K562 (cell line): ENCODE results near the gene PTPRB. TPM values are rescaled to one million over a fixed set of nuclear protein-coding genes. Genes with fewer than 3 reads are reported as not detected.

Experiments
- ADNP ChIP-seq: fragments of 200-800 bp; sonication (Bioruptor generic); IDR thresholded peaks from 2 replicates; pipeline ENCODE4 v1.6.1; 2016; ENCODE audit warnings: missing genetic modification characterization, missing compliant biosample characterization
- ARHGAP35 ChIP-seq: fragments of 450-650 bp; IDR thresholded peaks from 2 replicates; pipeline ENCODE4 v1.6.1; 2018; ENCODE audit not compliant: partially characterized antibody
- BACH1 ChIP-seq: fragments of 200-800 bp; sonication (Bioruptor generic); IDR thresholded peaks from 2 replicates; pipeline ENCODE4 v1.6.1; 2016; ENCODE audit warnings: missing genetic modification characterization, missing compliant biosample characterization
- BRCA1 ChIP-seq, 2 experiments: fragments of 450-650 bp in 1 of 2; sonication (generic) in 1 of 2; formaldehyde crosslinking in 1 of 2; IDR thresholded peaks; 2 replicates each; pipeline versions ENCODE4 v1.5.0 to v1.6.1; 2017 to 2020; ENCODE audit warnings: mild to moderate bottlenecking in 1 of 2, missing genetic modification reagents in 1 of 2
- FOXA1 ChIP-seq: fragments of 450-650 bp; IDR thresholded peaks from 2 replicates; pipeline ENCODE4 v1.6.1; 2016; ENCODE audit warnings: mild to moderate bottlenecking, borderline replicate concordance
- FOXK1 ChIP-seq: sonication (generic); formaldehyde crosslinking; IDR thresholded peaks from 2 replicates; pipeline ENCODE4 v1.8.0; 2022; ENCODE audit warnings: missing genetic modification reagents, mild to moderate bottlenecking, borderline replicate concordance
- HDAC8 ChIP-seq: fragments of 450-650 bp; IDR thresholded peaks from 2 replicates; pipeline ENCODE4 v1.6.1; 2016; ENCODE audit warnings: mild to moderate bottlenecking, missing genetic modification characterization, moderate library complexity, missing compliant biosample characterization
- IFI16 ChIP-seq: fragments of 250-450 bp; sonication (Bioruptor Pico); IDR thresholded peaks from 2 replicates; pipeline ENCODE4 v2.1.2; 2022; ENCODE audit warnings: mild to moderate bottlenecking, inconsistent platforms
- KDM5B ChIP-seq: fragments of 200-600 bp; sonication (generic); IDR thresholded peaks from 2 replicates; pipeline ENCODE4 v1.6.1; 2012; ENCODE audit warnings: low read depth, mild to moderate bottlenecking, moderate library complexity, low read length, control low read depth, inconsistent platforms; ENCODE audit not compliant: insufficient replicate concordance
- KLF13 ChIP-seq: fragments of 450-650 bp; IDR thresholded peaks from 2 replicates; pipeline ENCODE4 v1.6.1; 2016; ENCODE audit warnings: missing genetic modification characterization, low read depth, mild to moderate bottlenecking, missing compliant biosample characterization, moderate library complexity, borderline replicate concordance
- NFATC3 ChIP-seq: fragments of 450-650 bp; IDR thresholded peaks from 2 replicates; pipeline ENCODE4 v1.6.1; 2017; ENCODE audit warnings: mild to moderate bottlenecking
- NRF1 ChIP-seq, 2 experiments: fragments of 450-650 bp; IDR thresholded peaks in 1 of 2; conservative IDR thresholded peaks in 1 of 2; 2 replicates each; pipeline ENCODE4 v1.6.1; 2014; ENCODE audit warnings: mild to moderate bottlenecking in 2 of 2
- PHF8 ChIP-seq: fragments of 200-600 bp; sonication (generic); IDR thresholded peaks from 2 replicates; pipeline ENCODE4 v1.6.1; 2012; ENCODE audit warnings: mixed run types, mild to moderate bottlenecking, inconsistent platforms, low read length, moderate library complexity, borderline replicate concordance
- SETDB1 ChIP-seq: IDR thresholded peaks from one replicate; pipeline ENCODE4 v1.6.1; 2012; ENCODE audit warnings: low read length, control low read depth, inconsistent platforms
- SIN3B ChIP-seq: fragments of 450-650 bp; IDR thresholded peaks from 2 replicates; pipeline ENCODE4 v1.6.1; 2017; ENCODE audit warnings: low read depth, mild to moderate bottlenecking, moderate library complexity
- TEAD1 ChIP-seq, 2 experiments: fragments of 450-650 bp in 1 of 2; sonication (generic) in 1 of 2; formaldehyde crosslinking; IDR thresholded peaks; 2 replicates each; pipeline versions ENCODE4 v1.4.0 to v1.8.0; 2020 to 2022; ENCODE audit warnings: mild to moderate bottlenecking in 2 of 2, missing genetic modification reagents in 1 of 2
- UBTF ChIP-seq, 2 experiments: IDR thresholded peaks; 2 replicates each; pipeline ENCODE4 v1.6.1; 2012; ENCODE audit warnings: improper control_type of control experiment in 2 of 2, low read depth in 2 of 2, low read length in 2 of 2, borderline replicate concordance in 1 of 2
- ZBTB43 ChIP-seq: sonication (generic); formaldehyde crosslinking; IDR thresholded peaks from 2 replicates; pipeline ENCODE4 v1.8.0; 2023; ENCODE audit warnings: mild to moderate bottlenecking, missing genetic modification reagents
- ZNF133 ChIP-seq: fragments of 250-450 bp; sonication (Bioruptor Pico); IDR thresholded peaks from 2 replicates; pipeline ENCODE4 v1.4.0; 2020; ENCODE audit warnings: mild to moderate bottlenecking
- ZNF140 ChIP-seq: fragments of 250-450 bp; sonication (Bioruptor Pico); IDR thresholded peaks from 2 replicates; pipeline ENCODE4 v1.8.0; 2021; ENCODE audit warnings: moderate library complexity, mild to moderate bottlenecking, inconsistent platforms
- polyA plus RNA-seq, 8 experiments: library from polyadenylated mRNA; depleted of rRNA in 4 of 8; stranded (reverse) in 5 of 8; unstranded in 3 of 8; fragments of >200 nt; fragmentation: Nextera tagmentation in 2 of 8; fragmentation: Illumina TruSeq in 1 of 8; extraction: Ambion mirVana in 2 of 8; extraction: Trizol in 1 of 8; gene quantifications; 2 replicates each; pipeline versions ENCODE4 v1.2.1 to v1.2.3, GENCODE V29; 2011 to 2014; ENCODE audit warnings: inconsistent platforms in 1 of 8, missing spikeins in 1 of 8
- total RNA-seq, 7 experiments: library from RNA; depleted of rRNA in 6 of 7; stranded (reverse); fragments of >200 nt in 6 of 7; fragmentation: Illumina TruSeq in 2 of 7; extraction: Trizol in 2 of 7; gene quantifications; 2 replicates each; pipeline versions ENCODE4 v1.2.1 to v1.2.3, GENCODE V29; 2011 to 2021; ENCODE audit warnings: low replicate concordance in 1 of 7
- TF ChIP-seq, protein P1 (sequence below): sonication (generic); formaldehyde crosslinking; IDR thresholded peaks from 2 replicates; pipeline ENCODE4 v1.8.0; 2022; ENCODE audit warnings: mild to moderate bottlenecking, missing genetic modification reagents
- TF ChIP-seq, protein P2 (sequence below): fragments of 250-450 bp; sonication (Bioruptor Pico); IDR thresholded peaks from 2 replicates; pipeline ENCODE4 v1.8.0; 2022; ENCODE audit warnings: moderate library complexity, mild to moderate bottlenecking, inconsistent platforms

The PTPRB gene
- total and polyA plus RNA-seq, 9 of the 15 experiments (the other 6 are each of a cell fraction or from before 2014, with no cell fraction given): 0.46 to 5.9 (median 3.1) TPM

DNA sequence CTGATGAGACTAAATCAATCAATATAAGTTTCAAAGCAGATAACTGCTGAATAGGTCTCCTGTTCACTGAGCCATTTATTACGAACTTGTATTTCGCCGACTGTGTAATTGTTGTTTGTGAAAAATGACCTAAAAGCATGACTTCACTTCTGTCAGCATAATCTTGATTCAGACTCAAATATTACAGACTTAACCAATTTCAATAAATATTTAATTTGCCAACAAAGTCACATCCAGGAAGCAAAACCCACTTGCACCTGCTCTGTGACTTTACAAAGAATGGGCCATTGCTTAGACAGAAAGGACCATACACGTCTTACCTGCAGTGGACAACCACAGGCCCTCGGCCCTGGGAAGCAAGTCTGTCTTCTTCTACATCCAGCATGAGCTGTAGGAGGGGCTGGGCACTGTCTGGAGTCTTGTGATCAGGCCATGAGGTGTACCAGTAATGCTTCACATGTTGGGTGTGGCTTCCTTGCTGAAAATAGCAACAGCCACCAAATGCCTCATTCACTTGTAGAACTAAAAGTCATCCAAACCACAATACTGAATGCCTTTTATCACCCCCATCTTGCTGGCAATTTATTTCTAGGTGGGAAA, 23.5 kb upstream of the PTPRB start (continued):
- no peak for TF ChIP-seq FOXK1 (CRISPR knock-in tag)
- TF ChIP-seq ZNF140 (CRISPR knock-in tag): no peak
- TF ChIP-seq, protein P1, sequence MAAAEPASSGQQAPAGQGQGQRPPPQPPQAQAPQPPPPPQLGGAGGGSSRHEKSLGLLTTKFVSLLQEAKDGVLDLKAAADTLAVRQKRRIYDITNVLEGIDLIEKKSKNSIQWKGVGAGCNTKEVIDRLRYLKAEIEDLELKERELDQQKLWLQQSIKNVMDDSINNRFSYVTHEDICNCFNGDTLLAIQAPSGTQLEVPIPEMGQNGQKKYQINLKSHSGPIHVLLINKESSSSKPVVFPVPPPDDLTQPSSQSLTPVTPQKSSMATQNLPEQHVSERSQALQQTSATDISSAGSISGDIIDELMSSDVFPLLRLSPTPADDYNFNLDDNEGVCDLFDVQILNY (CRISPR knock-in tag): no peak
- TF ChIP-seq FOXA1: no peak
- TF ChIP-seq BACH1 (tag): peak; percentile 66; the same call in 1 of the 2 replicates
- TF ChIP-seq NFATC3: no peak
- TF ChIP-seq ADNP (tag): no peak
- TF ChIP-seq NRF1 (conservative IDR thresholded peaks at IDR 0.05 in 1 of 2, IDR thresholded peaks at IDR 0.05 in 1 of 2): no peak
- no peak for TF ChIP-seq IFI16 (CRISPR knock-in tag)
- no peak for TF ChIP-seq ZNF133 (CRISPR knock-in tag)
- peak; percentile 85 for TF ChIP-seq KDM5B
- TF ChIP-seq TEAD1 (CRISPR knock-in tag; IDR thresholded peaks at IDR 0.05): 0 out of 4 replicates have a peak, but pooled peaks of 1 of the 2 experiments have one; percentile 28
- TF ChIP-seq SIN3B: no peak
- peak; percentile 34; the same call in 1 of the 2 replicates for TF ChIP-seq PHF8
- TF ChIP-seq UBTF (IDR thresholded peaks at IDR 0.05; ENCODE audit: borderline replicate concordance in 1 of 2, low read depth in 2 of 2, low read length in 2 of 2): 0 out of 4 replicates have a peak, but pooled peaks of 1 of the 2 experiments have one; percentile 41
- TF ChIP-seq ZBTB43: no peak
- TF ChIP-seq KLF13 (tag): peak; percentile 53; the same call in 1 of the 2 replicates
- no peak for TF ChIP-seq ARHGAP35
- no peak for TF ChIP-seq BRCA1 (IDR thresholded peaks at IDR 0.05)
- no peak for TF ChIP-seq BRCA1 (CRISPR knock-in tag; IDR thresholded peaks at IDR 0.05)
- no peak for TF ChIP-seq HDAC8 (tag)
- TF ChIP-seq, protein P2, sequence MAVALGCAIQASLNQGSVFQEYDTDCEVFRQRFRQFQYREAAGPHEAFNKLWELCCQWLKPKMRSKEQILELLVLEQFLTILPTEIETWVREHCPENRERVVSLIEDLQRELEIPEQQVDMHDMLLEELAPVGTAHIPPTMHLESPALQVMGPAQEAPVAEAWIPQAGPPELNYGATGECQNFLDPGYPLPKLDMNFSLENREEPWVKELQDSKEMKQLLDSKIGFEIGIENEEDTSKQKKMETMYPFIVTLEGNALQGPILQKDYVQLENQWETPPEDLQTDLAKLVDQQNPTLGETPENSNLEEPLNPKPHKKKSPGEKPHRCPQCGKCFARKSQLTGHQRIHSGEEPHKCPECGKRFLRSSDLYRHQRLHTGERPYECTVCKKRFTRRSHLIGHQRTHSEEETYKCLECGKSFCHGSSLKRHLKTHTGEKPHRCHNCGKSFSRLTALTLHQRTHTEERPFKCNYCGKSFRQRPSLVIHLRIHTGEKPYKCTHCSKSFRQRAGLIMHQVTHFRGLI (CRISPR knock-in tag): peak; percentile 28; the same call in 1 of the 2 replicates
- TF ChIP-seq SETDB1: no peak
